Measurements from ENCODE around the gene ZNF549. TPM values are rescaled to one million over a fixed set of nuclear protein-coding genes. Genes with fewer than 3 reads are reported as not detected.
"Not testable (repeated sequence)": the region's sequence is repeated elsewhere in the genome, so short reads cannot be mapped to it uniquely, and the experiment has no call there.

ZNF549 gene
- polyA plus RNA-seq (2014; cell fraction: cytosol; rRNA removed): 3.2 and 4.0 TPM in 2 replicates
- 3.2 and 5.8 TPM in 2 replicates for polyA plus RNA-seq (2014; cell fraction: nucleus; rRNA removed)

GRCh38 chr19:57527136-57527881 lies at the start of gene ZNF549:
TSS of gene ZNF549 (plus strand) at chr19:57527356. CDS start at chr19:57527574, 218 bp downstream.
- DNase-seq (ENCODE audit: low spot score): peak; percentile 87

GRCh38 chr19:57487477-57488298 lies 39.5 kb upstream of the ZNF549 start, which contains the start of gene ZNF419:
TSS of gene ZNF419 (plus strand) at chr19:57487750. CDS start at chr19:57487951, 201 bp downstream.
- DNase-seq (ENCODE audit: low spot score): peak; percentile 71

- not testable (repeated sequence) for DNase-seq (ENCODE audit: low spot score)
Observed at GRCh38 chr19:57488299-57488644, 38.9 kb upstream of the ZNF549 start.

- not testable (repeated sequence) for DNase-seq (ENCODE audit: low spot score)
Observed at GRCh38 chr19:57499332-57499679, 27.9 kb upstream of the ZNF549 start.

- DNase-seq (ENCODE audit: low spot score): peak; percentile 89
Observed at GRCh38 chr19:57499680-57500395, 27.3 kb upstream of the ZNF549 start, which contains the start of gene ZNF773. TSS of gene ZNF773 (plus strand) at chr19:57499938. CDS start at chr19:57500081, 143 bp downstream.

GRCh38 chr19:57500400-57500799 lies 26.8 kb upstream of the ZNF549 start:
- DNase-seq (ENCODE audit: low spot score): not testable (repeated sequence)

- DNase-seq (ENCODE audit: low spot score): no peak
Observed at GRCh38 chr19:57506163-57506562, 21.0 kb upstream of the ZNF549 start.

- no peak for DNase-seq (ENCODE audit: low spot score)
Observed at GRCh38 chr19:57511484-57511883, 15.7 kb upstream of the ZNF549 start.

GRCh38 chr19:57512845-57513244 lies 14.3 kb upstream of the ZNF549 start:
- no peak for DNase-seq (ENCODE audit: low spot score)

- DNase-seq (ENCODE audit: low spot score): no peak
Observed at GRCh38 chr19:57515255-57515654, 11.9 kb upstream of the ZNF549 start.

GRCh38 chr19:57518021-57518420 lies 9.1 kb upstream of the ZNF549 start:
- DNase-seq (ENCODE audit: low spot score): not testable (repeated sequence)

- DNase-seq (ENCODE audit: low spot score): no peak
Observed at GRCh38 chr19:57537953-57538547, 10.9 kb downstream of the ZNF549 start.

- DNase-seq (ENCODE audit: low spot score): no peak
Observed at GRCh38 chr19:57546513-57546912, 19.4 kb downstream of the ZNF549 start.

GRCh38 chr19:57552432-57552831 lies 25.3 kb downstream of the ZNF549 start:
- DNase-seq (ENCODE audit: low spot score): no peak

- no peak for DNase-seq (ENCODE audit: low spot score)
Observed at GRCh38 chr19:57557659-57558058, 30.5 kb downstream of the ZNF549 start.

GRCh38 chr19:57558525-57558924 lies 31.4 kb downstream of the ZNF549 start:
- no peak for DNase-seq (ENCODE audit: low spot score)

- DNase-seq (ENCODE audit: low spot score): no peak
Observed at GRCh38 chr19:57559008-57559403, 31.9 kb downstream of the ZNF549 start.

GRCh38 chr19:57559404-57560025 lies 32.4 kb downstream of the ZNF549 start, which contains the start of gene ZNF550:
TSS of gene ZNF550 (minus strand) at chr19:57559863. CDS start at chr19:57559682, 181 bp downstream.
- DNase-seq (ENCODE audit: low spot score): peak; percentile 73

GRCh38 chr19:57560049-57560491 lies 32.9 kb downstream of the ZNF549 start:
- DNase-seq (ENCODE audit: low spot score): no peak

GRCh38 chr19:57563547-57563946 lies 36.4 kb downstream of the ZNF549 start:
- no peak for DNase-seq (ENCODE audit: low spot score)
